HL-60 (cell line): ENCODE data around the gene CDNF.
"Not testable (repeated sequence)": the region's sequence is repeated elsewhere in the genome, so short reads cannot be mapped to it uniquely, and the experiment has no call there.

Experiments used
- DNase-seq, 2 experiments: peaks; one replicate each; pipeline ENCODE4 v3.0.0-alpha.2; 2010 to 2020; ENCODE audit warnings: low read depth in 1 of 2, low spot score in 1 of 2
- H3K27ac ChIP-seq: fragments of 250-450 bp; sonication (Bioruptor Pico); replicated peaks from 2 replicates; pipeline ENCODE4 v1.5.1; 2020; ENCODE audit warnings: mild to moderate bottlenecking, moderate library complexity
- H3K27me3 ChIP-seq: fragments of 250-450 bp; sonication (Bioruptor Pico); 2 replicates; pipeline ENCODE4 v1.5.1; 2021; ENCODE audit warnings: mild to moderate bottlenecking, moderate library complexity; ENCODE audit not compliant: insufficient read depth, poor library complexity, severe bottlenecking
- H3K4me3 ChIP-seq: replicated peaks from 2 replicates; pipeline ENCODE4 v1.5.1; 2011; ENCODE audit warnings: mild to moderate bottlenecking, control low read depth, low read length; ENCODE audit not compliant: insufficient read depth
- CTCF ChIP-seq: IDR thresholded peaks from one replicate; pipeline ENCODE4 v1.5.1; 2011; ENCODE audit warnings: low read length, control low read depth, inconsistent platforms; ENCODE audit not compliant: insufficient read depth
- GABPA ChIP-seq: IDR thresholded peaks from 2 replicates; pipeline ENCODE4 v1.6.1; 2012; ENCODE audit warnings: low read depth
- POLR2AphosphoS5 ChIP-seq: IDR thresholded peaks from 2 replicates; pipeline ENCODE4 v1.6.1; 2012; ENCODE audit warnings: low read depth
- REST ChIP-seq: IDR thresholded peaks from 2 replicates; pipeline ENCODE4 v1.6.1; 2012; ENCODE audit warnings: low read depth; ENCODE audit not compliant: insufficient replicate concordance
- SPI1 ChIP-seq: IDR thresholded peaks from 2 replicates; pipeline ENCODE4 v1.6.1; 2012; ENCODE audit warnings: low read depth, mild to moderate bottlenecking, borderline replicate concordance

The CDNF gene

GRCh38 chr10:14876764-14877163 is 38.9 kb upstream of the CDNF start:
- no peak for DNase-seq
- Histone ChIP-seq H3K27ac (no peak overlapping the region), H3K4me3 (no peak overlapping the region), H3K27me3 (no peaks in the 10 kb centered on the region)
- TF ChIP-seq POLR2AphosphoS5 (no peak), SPI1 (no peak), CTCF (no peak)

GRCh38 chr10:14875941-14876340 is 38.1 kb upstream of the CDNF start:
- DNase-seq = no peak
- Histone ChIP-seq H3K27me3 (no peaks in the 10 kb centered on the region), H3K27ac (no peak overlapping the region), H3K4me3 (no peak overlapping the region)
- no peak for TF ChIP-seq GABPA
- no peak for TF ChIP-seq CTCF
- TF ChIP-seq REST = no peak
- no peak for TF ChIP-seq POLR2AphosphoS5
- no peak for TF ChIP-seq SPI1

GRCh38 chr10:14873090-14873760 is 35.4 kb upstream of the CDNF start:
- H3K27ac ChIP-seq = no peak overlapping the region
- TF ChIP-seq SPI1 (no peak), POLR2AphosphoS5 (no peak), CTCF (no peak)

GRCh38 chr10:14864871-14865270 is 27.0 kb upstream of the CDNF start:
- not testable (repeated sequence) for DNase-seq, H3K4me3 ChIP-seq, H3K27ac ChIP-seq, H3K27me3 ChIP-seq

More at GRCh38 chr10:14873090-14873760, 35.4 kb upstream of the CDNF start:
- no peak overlapping the region for H3K4me3 ChIP-seq
- H3K27me3 ChIP-seq = no peaks in the 10 kb centered on the region
- no peak for DNase-seq

- not testable (repeated sequence) for H3K27me3 ChIP-seq, H3K4me3 ChIP-seq, DNase-seq, H3K27ac ChIP-seq
These were observed 26.6 kb upstream of the CDNF start for GRCh38 chr10:14864466-14864865.

- DNase-seq = no peak
- Histone ChIP-seq H3K27me3 (no peaks in the 10 kb centered on the region), H3K27ac (no peak overlapping the region), H3K4me3 (no peak overlapping the region)
- TF ChIP-seq POLR2AphosphoS5 (no peak), REST (no peak), GABPA (no peak), CTCF (no peak), SPI1 (no peak)
These were observed 23.0 kb upstream of the CDNF start for GRCh38 chr10:14860791-14861190.
